PC-9 (cell line): ENCODE data around the gene RPS2.

Experiments
- EZH2 ChIP-seq: fragments of 200-600 bp; sonication (generic); IDR thresholded peaks from 2 replicates; pipeline ENCODE4 v1.8.0; 2017; ENCODE audit warnings: antibody characterized with exemption, low read depth
- TF ChIP-seq, protein P1 (sequence below): fragments of 200-600 bp; sonication (generic); conservative IDR thresholded peaks from 2 replicates; pipeline ENCODE4 v1.6.1; 2017; ENCODE audit warnings: mixed run types, antibody characterized with exemption, mild to moderate bottlenecking, moderate library complexity

DNA sequence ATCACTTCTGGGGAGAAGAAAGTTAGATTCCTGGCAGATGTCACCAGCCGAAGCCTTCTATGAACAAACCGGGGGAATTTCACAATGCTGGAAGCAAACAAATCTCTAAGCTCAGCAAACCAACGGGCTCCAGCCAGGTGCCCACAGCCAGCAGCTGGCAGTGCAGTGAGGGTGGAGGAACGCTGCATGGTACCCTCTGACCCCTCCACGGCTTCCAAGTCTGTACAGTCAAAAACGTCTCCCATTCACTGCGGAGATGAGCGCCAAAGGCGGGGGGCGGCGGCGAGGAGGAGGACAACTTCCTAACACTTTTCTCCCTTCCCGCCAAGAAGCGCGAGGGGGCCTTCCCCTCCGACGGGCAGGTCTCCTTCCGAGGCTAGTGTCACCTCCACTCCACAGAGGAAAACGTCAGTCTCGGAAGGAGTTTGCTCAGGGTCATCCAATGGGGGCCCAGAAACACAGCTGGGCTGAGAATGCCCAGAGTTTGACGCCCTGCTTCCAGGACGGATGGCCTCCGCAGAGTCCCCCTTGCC, 44.1 kb upstream of the RPS2 start:
- TF ChIP-seq, protein P1, sequence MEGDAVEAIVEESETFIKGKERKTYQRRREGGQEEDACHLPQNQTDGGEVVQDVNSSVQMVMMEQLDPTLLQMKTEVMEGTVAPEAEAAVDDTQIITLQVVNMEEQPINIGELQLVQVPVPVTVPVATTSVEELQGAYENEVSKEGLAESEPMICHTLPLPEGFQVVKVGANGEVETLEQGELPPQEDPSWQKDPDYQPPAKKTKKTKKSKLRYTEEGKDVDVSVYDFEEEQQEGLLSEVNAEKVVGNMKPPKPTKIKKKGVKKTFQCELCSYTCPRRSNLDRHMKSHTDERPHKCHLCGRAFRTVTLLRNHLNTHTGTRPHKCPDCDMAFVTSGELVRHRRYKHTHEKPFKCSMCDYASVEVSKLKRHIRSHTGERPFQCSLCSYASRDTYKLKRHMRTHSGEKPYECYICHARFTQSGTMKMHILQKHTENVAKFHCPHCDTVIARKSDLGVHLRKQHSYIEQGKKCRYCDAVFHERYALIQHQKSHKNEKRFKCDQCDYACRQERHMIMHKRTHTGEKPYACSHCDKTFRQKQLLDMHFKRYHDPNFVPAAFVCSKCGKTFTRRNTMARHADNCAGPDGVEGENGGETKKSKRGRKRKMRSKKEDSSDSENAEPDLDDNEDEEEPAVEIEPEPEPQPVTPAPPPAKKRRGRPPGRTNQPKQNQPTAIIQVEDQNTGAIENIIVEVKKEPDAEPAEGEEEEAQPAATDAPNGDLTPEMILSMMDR: no peak
- TF ChIP-seq EZH2: no peak
